PC-9 (cell line): Measurements from ENCODE around the gene RUVBL2. TPM values are rescaled to one million over a fixed set of nuclear protein-coding genes. Genes with fewer than 3 reads are reported as not detected.

ENCODE experiments used
- BruUV-seq: library from RNA; stranded (reverse); fragments of 400-500 nt; replicated peaks from 2 replicates; lab custom pipeline; 2021; lab: Mats Ljungman, UMichigan
- CTCF ChIA-PET: fragments of 300-600 bp; sonication (Branson Sonifier 250); formaldehyde crosslinking; loops from one replicate; lab custom pipeline; 2022; ENCODE audit warnings: antibody characterized with exemption; lab: Charles Lee
- POLR2A ChIA-PET: fragments of 300-600 bp; sonication (Branson Sonifier 250); formaldehyde crosslinking; loops from one replicate; lab custom pipeline; 2022; ENCODE audit warnings: antibody characterized with exemption; ENCODE audit not compliant: unreplicated experiment; lab: Charles Lee
- DNase-seq, 2 experiments: peaks; one replicate each; pipeline versions ENCODE4 v3.0.0 to v3.0.0-alpha.2; 2015 to 2022; ENCODE audit warnings: mixed read lengths in 1 of 2
- H2AFZ ChIP-seq: fragments of 200-600 bp; sonication (generic); 2 replicates; pipeline ENCODE4 v1.8.1; 2017; ENCODE audit warnings: antibody characterized with exemption
- H3F3A ChIP-seq: fragments of 200-600 bp; sonication (generic); 2 replicates; pipeline ENCODE4 v1.8.1; 2017; ENCODE audit warnings: antibody characterized with exemption, mild to moderate bottlenecking, low read depth; ENCODE audit not compliant: insufficient read depth
- H3K27ac ChIP-seq: fragments of 200-600 bp; sonication (generic); 2 replicates; pipeline ENCODE4 v1.6.1; 2016; ENCODE audit warnings: mixed run types
- H3K27me3 ChIP-seq: fragments of 200-600 bp; sonication (generic); 2 replicates; pipeline ENCODE4 v1.6.1; 2016; ENCODE audit warnings: low read depth, mixed run types; ENCODE audit not compliant: insufficient read depth
- H3K36me3 ChIP-seq: fragments of 200-600 bp; sonication (generic); 2 replicates; pipeline ENCODE4 v1.6.1; 2016; ENCODE audit warnings: low read depth, mixed run types
- H3K4me1 ChIP-seq: fragments of 200-600 bp; sonication (generic); replicated peaks from 2 replicates; pipeline ENCODE4 v1.6.1; 2016; ENCODE audit warnings: mixed run types; ENCODE audit not compliant: insufficient read depth
- H3K4me2 ChIP-seq: fragments of 200-600 bp; sonication (generic); 2 replicates; pipeline ENCODE4 v1.6.1; 2017; ENCODE audit warnings: mixed run types
- H3K4me3 ChIP-seq: fragments of 200-600 bp; sonication (generic); 2 replicates; pipeline ENCODE4 v1.6.1; 2016; ENCODE audit warnings: mixed run types
- H3K79me2 ChIP-seq: fragments of 200-600 bp; sonication (generic); 2 replicates; pipeline ENCODE4 v1.6.1; 2017; ENCODE audit warnings: low read depth, mixed run types
- H3K9me2 ChIP-seq: fragments of 200-600 bp; sonication (generic); 2 replicates; pipeline ENCODE4 v1.8.1; 2017; ENCODE audit warnings: mild to moderate bottlenecking; ENCODE audit not compliant: insufficient read depth
- H3K9me3 ChIP-seq: fragments of 200-600 bp; sonication (generic); 2 replicates; pipeline ENCODE4 v1.8.1; 2016; ENCODE audit warnings: low read depth; ENCODE audit not compliant: insufficient read depth
- H4K20me1 ChIP-seq: fragments of 200-600 bp; sonication (generic); 2 replicates; pipeline ENCODE4 v1.8.1; 2017; ENCODE audit not compliant: insufficient read depth
- EZH2 ChIP-seq: fragments of 200-600 bp; sonication (generic); IDR thresholded peaks from 2 replicates; pipeline ENCODE4 v1.8.0; 2017; ENCODE audit warnings: antibody characterized with exemption, low read depth
- intact Hi-C: fragments of 100-400 bp; cut with micrococcal nuclease; formaldehyde crosslinking; loops from one replicate; pipeline ENCODE4 v1.10.0; 2022; ENCODE audit not compliant: unreplicated experiment
- total RNA-seq: library from RNA; stranded (reverse); gene quantifications from 2 replicates; pipeline ENCODE4 v1.2.3, GENCODE V29; 2021
- TF ChIP-seq, protein P1 (sequence below): fragments of 200-600 bp; sonication (generic); conservative IDR thresholded peaks from 2 replicates; pipeline ENCODE4 v1.6.1; 2017; ENCODE audit warnings: mixed run types, antibody characterized with exemption, mild to moderate bottlenecking, moderate library complexity

RUVBL2 gene
- total RNA-seq, 1 experiment from 2014 or later, result 179 TPM

DNA sequence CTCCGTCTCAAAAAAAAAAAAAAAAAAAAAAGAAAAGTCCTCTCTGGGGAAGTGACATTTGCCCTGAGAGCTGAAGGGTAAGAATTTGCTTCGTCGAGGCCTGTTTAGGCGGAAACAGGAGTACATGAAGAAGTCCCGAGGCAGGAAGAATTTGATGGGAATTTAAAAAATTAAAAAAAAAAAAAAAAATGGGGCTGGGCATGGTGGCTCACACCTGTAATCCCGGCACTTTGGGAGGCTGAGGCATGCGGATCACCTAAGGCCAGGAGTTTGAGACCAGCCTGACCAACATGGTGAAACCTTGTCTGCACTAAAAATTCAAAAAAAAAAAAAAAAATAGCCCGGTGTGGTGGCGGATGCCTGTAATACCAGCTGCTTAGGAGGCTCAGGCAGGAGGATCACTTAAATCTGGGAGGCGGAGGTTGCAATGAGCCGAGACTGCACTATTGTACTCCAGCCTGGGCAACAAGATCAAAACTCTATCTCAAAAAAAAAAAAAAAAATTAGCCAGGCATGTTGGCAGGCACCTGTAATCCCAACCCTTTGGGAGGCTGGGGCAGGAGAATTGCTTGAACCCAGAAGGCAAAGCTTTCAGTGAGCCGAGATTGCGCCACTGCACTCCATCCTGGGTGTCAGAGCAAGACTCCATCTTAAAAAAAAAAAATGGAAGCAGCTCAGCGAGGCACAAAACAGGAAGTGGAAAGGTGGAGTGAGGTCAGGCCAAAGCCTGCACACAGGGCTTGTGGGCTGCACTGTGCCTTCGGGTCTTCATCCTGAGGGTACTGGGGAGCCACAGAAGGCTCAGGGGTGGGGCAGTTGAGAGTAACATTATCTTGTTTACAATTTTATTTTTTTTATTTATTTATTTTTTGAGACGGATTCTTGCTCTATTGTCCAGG, 34.1 kb upstream of the RUVBL2 start:
- peaks cover 72% of the 10 kb centered on the region for H3F3A ChIP-seq
- H4K20me1 ChIP-seq, result no peaks in the 10 kb centered on the region
- DNase-seq, result no peak
- H3K36me3 ChIP-seq, result peaks cover 9% of the 10 kb centered on the region; the same call in 1 of the 2 replicates
- no peaks in the 10 kb centered on the region for H3K9me2 ChIP-seq
- no peak overlapping the region for H2AFZ ChIP-seq
- ChIA-PET CTCF (no interaction called here), POLR2A (no interaction called here)
- H3K27me3 ChIP-seq, result no peaks in the 10 kb centered on the region
- no peak overlapping the region for H3K4me3 ChIP-seq
- no peaks in the 10 kb centered on the region for H3K9me3 ChIP-seq
- BruUV-seq, result no TSS peak
- no peak for TF ChIP-seq EZH2
- TF ChIP-seq, protein P1, sequence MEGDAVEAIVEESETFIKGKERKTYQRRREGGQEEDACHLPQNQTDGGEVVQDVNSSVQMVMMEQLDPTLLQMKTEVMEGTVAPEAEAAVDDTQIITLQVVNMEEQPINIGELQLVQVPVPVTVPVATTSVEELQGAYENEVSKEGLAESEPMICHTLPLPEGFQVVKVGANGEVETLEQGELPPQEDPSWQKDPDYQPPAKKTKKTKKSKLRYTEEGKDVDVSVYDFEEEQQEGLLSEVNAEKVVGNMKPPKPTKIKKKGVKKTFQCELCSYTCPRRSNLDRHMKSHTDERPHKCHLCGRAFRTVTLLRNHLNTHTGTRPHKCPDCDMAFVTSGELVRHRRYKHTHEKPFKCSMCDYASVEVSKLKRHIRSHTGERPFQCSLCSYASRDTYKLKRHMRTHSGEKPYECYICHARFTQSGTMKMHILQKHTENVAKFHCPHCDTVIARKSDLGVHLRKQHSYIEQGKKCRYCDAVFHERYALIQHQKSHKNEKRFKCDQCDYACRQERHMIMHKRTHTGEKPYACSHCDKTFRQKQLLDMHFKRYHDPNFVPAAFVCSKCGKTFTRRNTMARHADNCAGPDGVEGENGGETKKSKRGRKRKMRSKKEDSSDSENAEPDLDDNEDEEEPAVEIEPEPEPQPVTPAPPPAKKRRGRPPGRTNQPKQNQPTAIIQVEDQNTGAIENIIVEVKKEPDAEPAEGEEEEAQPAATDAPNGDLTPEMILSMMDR, result no peak
- H3K27ac ChIP-seq, result no peak overlapping the region
- peaks cover 26% of the 10 kb centered on the region for H3K79me2 ChIP-seq
- no peak overlapping the region for H3K4me2 ChIP-seq
- H3K4me1 ChIP-seq, result peaks cover 36% of the 10 kb centered on the region
- intact Hi-C loops, result loop anchor here (10.0 kb wide), 1 partner anchor 475 kb away; no protein-coding TSS in a partner anchor

DNA sequence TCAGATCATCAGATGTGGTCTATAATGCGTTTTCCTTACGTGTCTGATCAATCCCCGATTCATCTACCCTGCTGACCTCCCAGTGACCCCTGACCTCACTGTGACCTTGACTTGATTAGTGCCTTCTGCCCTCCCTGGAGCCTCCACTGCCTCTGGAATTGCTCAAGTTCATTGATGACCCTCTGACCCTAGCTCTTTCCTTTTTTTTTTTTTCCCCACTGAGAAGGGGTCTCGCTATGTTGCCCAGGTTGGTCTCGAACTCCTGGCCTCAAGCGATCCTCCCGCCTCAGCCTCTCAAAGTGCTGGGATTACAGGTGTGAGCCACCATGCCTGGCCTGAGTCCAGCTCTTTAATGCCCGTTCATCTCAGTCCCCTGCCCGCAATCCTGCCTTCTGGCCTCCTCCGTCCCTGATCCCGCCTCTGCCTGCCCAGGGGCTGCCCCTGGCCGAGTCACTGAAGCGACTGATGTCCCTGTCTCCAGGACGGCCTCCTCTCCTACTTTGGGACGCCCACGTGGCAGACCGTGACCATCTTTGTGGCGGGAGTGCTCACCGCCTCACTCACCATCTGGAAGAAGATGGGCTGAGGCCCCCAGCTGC, 32.5 kb upstream of the RUVBL2 start:
- Histone ChIP-seq H3K79me2 (peaks cover 24% of the 10 kb centered on the region), H3K4me2 (no peak overlapping the region), H2AFZ (no peak overlapping the region), H3K9me3 (no peaks in the 10 kb centered on the region), H3K27ac (peak overlapping the region; percentile 95; the same call in 1 of the 2 replicates), H3K4me3 (no peak overlapping the region), H3K9me2 (no peaks in the 10 kb centered on the region), H3K36me3 (peaks cover 12% of the 10 kb centered on the region), H3K27me3 (no peaks in the 10 kb centered on the region), H4K20me1 (peaks cover 7% of the 10 kb centered on the region), H3F3A (peaks cover 70% of the 10 kb centered on the region), H3K4me1 (peaks cover 29% of the 10 kb centered on the region)
- BruUV-seq, result no TSS peak
- no peak for TF ChIP-seq EZH2
- TF ChIP-seq, protein P1, result no peak
- ChIA-PET POLR2A (interaction anchor here (0.6 to 1.1 kb wide), 3 partner anchors 61 to 150 kb away, joined by 4 to 8 read pairs (median 5); partner anchors contain the start of gene NUCB1), CTCF (no interaction called here)
- peak in 1 of 2 experiments; percentile 21 for DNase-seq
- intact Hi-C loops, result loop anchor here (10.0 kb wide), 1 partner anchor 476 kb away; no protein-coding TSS in a partner anchor

DNA sequence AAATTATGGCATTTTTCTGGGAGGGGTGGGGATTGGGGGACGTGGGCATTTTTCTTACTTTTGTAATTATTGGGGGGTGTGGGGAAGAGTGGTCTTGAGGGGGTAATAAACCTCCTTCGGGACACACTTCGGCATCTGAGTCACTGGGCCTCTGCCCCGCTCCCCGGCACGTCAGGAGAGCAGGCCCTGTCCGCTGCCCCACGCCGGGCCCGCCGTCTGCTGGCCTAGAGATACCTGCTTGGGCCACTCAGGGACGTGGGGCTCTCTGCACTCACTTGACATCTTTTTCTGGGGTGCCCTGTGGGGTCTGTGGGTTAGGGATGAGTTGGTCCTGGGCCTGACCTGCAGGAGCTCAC, 32.0 kb upstream of the RUVBL2 start:
- peak overlapping the region; percentile 95 for H3K27ac ChIP-seq
- no peaks in the 10 kb centered on the region for H3K9me2 ChIP-seq
- H3K79me2 ChIP-seq, result peaks cover 25% of the 10 kb centered on the region
- peaks cover 73% of the 10 kb centered on the region for H3F3A ChIP-seq
- intact Hi-C loops, result loop anchor here (1.0 to 10.0 kb wide), 3 partner anchors 86 to 477 kb away; partner anchors contain the start of gene HSD17B14
- peaks cover 12% of the 10 kb centered on the region for H4K20me1 ChIP-seq
- POLR2A ChIA-PET, result interaction anchor here (0.6 to 1.1 kb wide), 2 partner anchors 21 to 61 kb away, joined by 5 to 26 read pairs; partner anchors contain the start of gene NUCB1
- no peaks in the 10 kb centered on the region for H3K9me3 ChIP-seq
- BruUV-seq, result no TSS peak
- H3K4me2 ChIP-seq, result peak overlapping the region; percentile 96
- no peak overlapping the region; the same call in 1 of the 2 replicates for H3K4me3 ChIP-seq
- H3K36me3 ChIP-seq, result peaks cover 17% of the 10 kb centered on the region
- H3K27me3 ChIP-seq, result no peaks in the 10 kb centered on the region
- peaks cover 27% of the 10 kb centered on the region for H3K4me1 ChIP-seq
- DNase-seq, result peak in 1 of 2 experiments; percentile 9
- CTCF ChIA-PET, result no interaction called here
- TF ChIP-seq, protein P1, result no peak
- no peak for TF ChIP-seq EZH2
- no peak overlapping the region for H2AFZ ChIP-seq
